ENCODE results near the gene TEX11.
"Not testable (repeated sequence)": the region's sequence is repeated elsewhere in the genome, so short reads cannot be mapped to it uniquely, and the experiment has no call there.

TEX11 gene

DNA sequence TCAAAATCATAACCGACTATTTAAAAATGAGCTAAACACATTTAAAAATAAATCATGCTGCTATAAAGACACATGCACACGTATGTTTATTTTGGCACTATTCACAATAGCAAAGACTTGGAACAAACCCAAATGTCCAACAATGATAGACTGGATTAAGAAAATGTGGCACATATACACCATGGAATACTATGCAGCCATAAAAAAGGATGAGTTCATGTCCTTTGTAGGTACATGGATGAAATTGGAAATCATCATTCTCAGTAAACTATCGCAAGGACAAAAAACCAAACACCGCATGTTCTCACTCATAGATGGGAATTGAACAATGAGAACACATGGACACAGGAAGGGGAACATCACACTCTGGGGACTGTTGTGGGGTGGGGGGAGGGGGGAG is 251.0 kb downstream of the TEX11 start:
- POLR2A ChIA-PET = interaction anchor here (0.7 kb wide), 2 partner anchors 87 to 620 kb away, joined by 3 read pairs; no protein-coding TSS in a partner anchor
- H3K4me3 ChIP-seq (ENCODE audit: low read depth, low read length); CTCF ChIA-PET; H3K9me3 ChIP-seq (ENCODE audit: control insufficient read depth, insufficient read depth, low read depth, low read length); H3K27ac ChIP-seq (ENCODE audit: extremely low read depth, low read depth, low read length); H3K36me3 ChIP-seq (ENCODE audit: control insufficient read depth in 2 of 2, insufficient read depth in 1 of 2, low read length in 2 of 2); H3K4me1 ChIP-seq (ENCODE audit: control insufficient read depth, insufficient read depth, low read length): not testable (repeated sequence)
- peak; percentile 92 for TF ChIP-seq ZNF146 (tag by site-specific recombination; IDR thresholded peaks at IDR 0.05)

- Histone ChIP-seq H3K27ac (ENCODE audit: extremely low read depth, low read depth, low read length) (no peak overlapping the region), H3K4me1 (ENCODE audit: control insufficient read depth, insufficient read depth, low read length) (no peaks in the 10 kb centered on the region), H3K4me3 (ENCODE audit: low read depth, low read length) (no peak overlapping the region), H3K9me3 (ENCODE audit: control insufficient read depth, insufficient read depth, low read depth, low read length) (peaks cover 2% of the 10 kb centered on the region; the same call in 1 of the 2 replicates), H3K36me3 (ENCODE audit: control insufficient read depth in 2 of 2, insufficient read depth in 1 of 2, low read length in 2 of 2) (no peaks in the 10 kb centered on the region; a peak in 1 of 3 replicates)
- POLR2A ChIA-PET = no interaction called here
- no peak for TF ChIP-seq ZNF37A (tag by site-specific recombination; IDR thresholded peaks at IDR 0.05)
- no peak for TF ChIP-seq ZNF626 (tag by site-specific recombination; IDR thresholded peaks at IDR 0.05)
- no peak for TF ChIP-seq ZNF280C (tag by site-specific recombination; IDR thresholded peaks at IDR 0.05)
- TF ChIP-seq KLF8 (tag by site-specific recombination; IDR thresholded peaks at IDR 0.05) = no peak
- no peak for TF ChIP-seq ZFP3 (tag by site-specific recombination; IDR thresholded peaks at IDR 0.05; ENCODE audit: low read depth)
- TF ChIP-seq KLF10 (tag by site-specific recombination; IDR thresholded peaks at IDR 0.05) = no peak
- no peak for TF ChIP-seq ZNF394 (tag by site-specific recombination; IDR thresholded peaks at IDR 0.05; ENCODE audit: borderline replicate concordance)
- TF ChIP-seq KLF1 (tag by site-specific recombination; IDR thresholded peaks at IDR 0.05) = no peak
- no peak for TF ChIP-seq ZSCAN30 (tag by site-specific recombination; IDR thresholded peaks at IDR 0.05)
- no peak for TF ChIP-seq ZNF785 (tag by site-specific recombination; IDR thresholded peaks at IDR 0.05)
- no peak for TF ChIP-seq ZNF140 (tag by site-specific recombination; IDR thresholded peaks at IDR 0.05)
- TF ChIP-seq ZNF624 (tag by site-specific recombination; IDR thresholded peaks at IDR 0.05) = no peak
- no peak for TF ChIP-seq ZNF585B (tag by site-specific recombination; IDR thresholded peaks at IDR 0.05)
- TF ChIP-seq ZSCAN5A (tag by site-specific recombination; IDR thresholded peaks at IDR 0.05) = no peak
- TF ChIP-seq MYNN (tag by site-specific recombination; IDR thresholded peaks at IDR 0.05; ENCODE audit: borderline replicate concordance) = no peak
- CTCF ChIA-PET = interaction anchor here (0.6 to 1.7 kb wide), 2 partner anchors 9 to 1562 kb away, joined by 5 to 7 read pairs; no protein-coding TSS in a partner anchor
Observed at GRCh38 chrX:70656304-70656703, 252.2 kb downstream of the TEX11 start.

DNA sequence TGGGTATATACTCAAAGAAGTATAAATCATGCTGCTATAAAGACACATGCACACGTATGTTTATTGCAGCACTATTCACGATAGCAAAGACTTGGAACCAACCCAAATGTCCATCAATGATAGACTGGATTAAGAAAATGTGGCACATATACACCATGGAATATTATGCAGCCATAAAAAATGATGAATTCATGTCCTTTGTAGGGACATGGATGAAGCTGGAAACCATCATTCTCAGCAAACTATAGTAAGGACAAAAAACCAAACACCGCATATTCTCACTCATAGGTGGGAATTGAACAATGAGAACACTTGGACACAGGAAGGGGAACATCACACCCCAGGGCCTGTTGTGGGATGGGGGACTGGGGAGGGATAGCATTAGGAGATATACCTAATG is 260.6 kb downstream of the TEX11 start:
- CTCF ChIA-PET; H3K4me1 ChIP-seq (ENCODE audit: control insufficient read depth, insufficient read depth, low read length); POLR2A ChIA-PET; H3K9me3 ChIP-seq (ENCODE audit: control insufficient read depth, insufficient read depth, low read depth, low read length); H3K27ac ChIP-seq (ENCODE audit: extremely low read depth, low read depth, low read length); H3K36me3 ChIP-seq (ENCODE audit: control insufficient read depth in 2 of 2, insufficient read depth in 1 of 2, low read length in 2 of 2); H3K4me3 ChIP-seq (ENCODE audit: low read depth, low read length): not testable (repeated sequence)
- TF ChIP-seq ZNF146 (tag by site-specific recombination; IDR thresholded peaks at IDR 0.05) = peak; percentile 59
- TF ChIP-seq, protein P1, sequence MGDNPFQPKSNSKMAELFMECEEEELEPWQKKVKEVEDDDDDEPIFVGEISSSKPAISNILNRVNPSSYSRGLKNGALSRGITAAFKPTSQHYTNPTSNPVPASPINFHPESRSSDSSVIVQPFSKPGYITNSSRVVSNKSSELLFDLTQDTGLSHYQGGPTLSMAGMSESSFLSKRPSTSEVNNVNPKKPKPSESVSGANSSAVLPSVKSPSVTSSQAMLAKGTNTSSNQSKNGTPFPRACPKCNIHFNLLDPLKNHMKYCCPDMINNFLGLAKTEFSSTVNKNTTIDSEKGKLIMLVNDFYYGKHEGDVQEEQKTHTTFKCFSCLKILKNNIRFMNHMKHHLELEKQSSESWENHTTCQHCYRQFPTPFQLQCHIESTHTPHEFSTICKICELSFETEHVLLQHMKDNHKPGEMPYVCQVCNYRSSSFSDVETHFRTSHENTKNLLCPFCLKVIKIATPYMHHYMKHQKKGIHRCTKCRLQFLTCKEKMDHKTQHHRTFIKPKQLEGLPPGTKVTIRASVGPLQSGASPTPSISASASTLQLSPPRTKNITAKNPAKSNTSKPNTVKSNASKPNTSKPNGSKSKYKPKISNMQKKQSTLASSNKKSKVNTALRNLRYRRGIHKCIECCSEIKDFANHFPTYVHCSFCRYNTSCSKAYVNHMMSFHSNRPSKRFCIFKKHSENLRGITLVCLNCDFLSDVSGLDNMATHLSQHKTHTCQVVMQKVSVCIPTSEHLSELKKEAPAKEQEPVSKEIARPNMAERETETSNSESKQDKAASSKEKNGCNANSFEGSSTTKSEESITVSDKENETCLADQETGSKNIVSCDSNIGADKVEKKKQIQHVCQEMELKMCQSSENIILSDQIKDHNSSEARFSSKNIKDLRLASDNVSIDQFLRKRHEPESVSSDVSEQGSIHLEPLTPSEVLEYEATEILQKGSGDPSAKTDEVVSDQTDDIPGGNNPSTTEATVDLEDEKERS (tag by site-specific recombination; IDR thresholded peaks at IDR 0.05) = 0 out of 2 replicates have a peak, but pooled peaks have one; percentile 73
